EL (cell line): ENCODE data around the gene EME1.
"Not testable (repeated sequence)": the region's sequence is repeated elsewhere in the genome, so short reads cannot be mapped to it uniquely, and the experiment has no call there.

ENCODE experiments used
- DNase-seq: peaks from one replicate; pipeline ENCODE4 v3.0.0-alpha.2; 2016

The EME1 gene

DNA sequence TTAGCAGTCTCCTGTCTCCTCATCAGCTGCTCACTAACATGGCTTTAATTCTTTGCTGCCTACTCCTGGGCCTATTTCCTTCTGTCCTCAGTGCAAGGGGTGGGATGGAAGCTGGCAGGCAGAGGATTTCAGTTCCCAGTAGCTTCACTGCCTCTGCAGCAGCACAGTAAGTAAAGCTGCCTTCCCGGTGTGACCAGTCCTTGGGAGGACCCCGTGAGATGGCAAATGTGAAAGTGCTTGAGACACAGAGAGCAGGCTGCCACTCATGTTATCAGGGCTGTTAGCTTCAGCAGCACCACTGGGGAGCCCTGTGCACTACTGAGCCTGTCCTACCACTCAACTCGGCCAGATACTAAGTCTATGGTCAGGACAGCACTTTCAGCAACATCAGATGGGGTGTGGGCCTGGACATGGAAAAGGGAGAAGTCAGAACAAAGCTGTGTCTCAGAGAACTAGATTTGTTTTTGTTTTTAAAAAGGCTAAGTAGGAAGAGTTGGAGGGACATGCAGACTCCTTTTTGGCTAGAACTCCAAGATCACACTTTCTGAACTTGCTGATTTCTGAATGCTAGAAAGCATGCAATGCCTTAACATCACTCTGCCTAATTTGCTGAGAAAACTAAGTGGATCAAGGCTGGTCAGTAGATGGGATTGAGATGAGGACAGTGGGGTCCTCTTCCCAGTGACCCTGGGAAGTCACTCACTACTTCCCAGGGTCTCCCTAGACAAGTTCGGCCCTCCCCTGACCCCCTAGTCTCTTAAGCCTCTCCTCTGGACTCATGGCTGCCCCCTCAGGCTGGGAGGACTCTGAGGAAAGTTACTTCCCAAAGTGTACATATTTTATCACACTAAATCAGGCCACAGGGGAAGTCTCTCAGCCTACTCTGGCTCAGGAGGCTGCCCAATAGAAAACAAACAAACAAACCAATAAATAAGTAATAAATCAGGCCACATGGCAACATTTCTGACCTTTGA is 54.1 kb downstream of the EME1 start:
- DNase-seq, result peak; percentile 51

DNA sequence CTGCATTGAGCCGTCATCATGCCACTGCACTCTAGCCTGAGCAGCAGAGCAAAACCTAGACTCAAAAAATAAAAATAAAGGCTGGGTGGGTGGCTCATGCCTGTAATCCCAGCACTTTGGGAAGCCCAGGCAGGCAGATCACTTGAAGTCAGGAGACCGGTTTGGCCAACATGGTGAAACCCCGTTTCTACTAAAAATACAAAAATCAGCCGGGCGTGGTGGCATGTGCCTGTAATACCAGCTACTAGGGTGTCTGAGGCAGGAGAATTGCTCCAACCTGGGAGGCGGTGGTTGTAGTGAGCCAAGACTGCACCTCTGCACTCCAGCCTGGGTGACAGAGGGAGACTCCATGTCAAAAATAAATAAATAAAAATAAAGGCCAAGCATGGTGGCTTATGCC is 55.1 kb downstream of the EME1 start:
- DNase-seq, result not testable (repeated sequence)

DNA sequence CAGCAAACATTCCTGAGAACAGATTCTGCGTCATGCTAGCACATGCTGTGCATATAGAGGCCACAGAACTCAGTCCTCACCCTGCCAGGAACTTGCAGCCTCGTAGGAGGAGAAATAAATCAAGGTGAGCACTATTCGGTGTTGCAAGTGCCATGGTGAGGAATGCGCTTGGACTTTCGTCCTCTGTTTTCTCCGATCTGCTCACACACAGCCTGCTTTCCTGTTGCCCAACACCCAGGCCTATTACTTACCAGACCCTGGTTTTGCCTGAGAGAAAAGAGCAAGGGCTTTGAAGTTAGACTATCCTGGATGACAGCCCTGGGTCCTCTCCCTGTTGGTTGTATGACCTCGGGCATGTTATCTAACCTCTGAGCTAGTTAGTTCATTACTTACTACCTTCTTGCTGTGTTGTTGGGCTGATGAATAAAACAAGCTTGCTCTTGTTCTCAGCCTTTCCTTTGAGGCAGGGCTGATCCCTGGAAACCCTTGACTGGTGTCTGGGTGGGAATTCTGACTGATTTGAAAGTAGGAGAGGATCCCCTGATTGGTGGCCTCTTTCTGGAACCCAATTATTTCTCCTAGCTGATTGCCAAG is 55.9 kb downstream of the EME1 start:
- DNase-seq, result no peak

DNA sequence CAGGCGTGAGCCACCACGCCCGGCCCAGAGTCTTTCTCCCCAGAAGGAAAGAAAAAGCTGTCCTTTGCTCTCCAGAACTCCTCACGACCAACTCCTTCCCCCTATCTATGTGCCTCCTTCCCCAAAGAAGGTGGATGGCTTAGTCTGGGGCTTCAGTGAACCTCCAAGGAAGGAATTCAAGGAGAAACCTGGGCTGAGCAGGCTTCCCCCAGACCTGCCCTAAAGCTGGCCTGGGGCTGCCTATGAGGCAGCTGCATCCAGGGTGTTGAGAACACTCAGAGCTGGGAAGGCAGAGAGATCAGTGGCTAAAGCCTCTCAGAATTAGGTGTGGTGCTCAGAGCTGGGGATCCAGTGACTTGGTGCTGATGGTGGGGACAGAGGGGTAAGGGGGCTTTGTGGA is 56.8 kb downstream of the EME1 start:
- no peak for DNase-seq
